NCI-H1417 treated with DMSO at 0.1 percent for 48 hours (cell line): ENCODE results near the gene UAP1L1.
A peak's percentile ranks its signal among the peaks of the same experiment; 100 is the strongest.

Experiments
- DNase-seq: peaks from one replicate; lab custom pipeline; 2025; lab: John Stamatoyannopoulos, UW

Gene UAP1L1

DNA sequence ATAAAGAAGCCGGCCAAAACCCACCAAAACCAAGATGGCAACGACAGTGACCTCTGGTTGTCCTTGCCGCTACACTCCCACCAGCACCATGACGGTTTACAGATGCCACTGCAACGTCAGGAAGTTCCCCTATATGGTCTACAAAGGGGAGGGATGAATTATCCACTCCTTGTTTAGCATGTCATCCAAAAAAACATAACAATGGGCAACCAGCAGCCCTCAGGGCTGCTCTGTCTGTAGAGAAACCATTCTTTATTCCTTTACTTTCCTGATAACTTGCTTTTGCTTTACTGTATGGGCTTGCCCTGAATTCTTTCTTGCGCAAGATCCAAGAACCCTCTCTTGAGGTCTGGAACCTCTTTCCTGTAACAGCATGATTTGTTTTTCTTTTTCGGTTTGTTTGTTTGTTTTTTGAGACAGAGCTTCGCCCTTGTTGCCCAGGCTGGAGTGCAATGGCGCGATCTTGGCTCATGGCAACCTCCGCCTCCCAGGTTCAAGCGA lies 2.0 kb upstream of the UAP1L1 start:
- DNase-seq: no peak

DNA sequence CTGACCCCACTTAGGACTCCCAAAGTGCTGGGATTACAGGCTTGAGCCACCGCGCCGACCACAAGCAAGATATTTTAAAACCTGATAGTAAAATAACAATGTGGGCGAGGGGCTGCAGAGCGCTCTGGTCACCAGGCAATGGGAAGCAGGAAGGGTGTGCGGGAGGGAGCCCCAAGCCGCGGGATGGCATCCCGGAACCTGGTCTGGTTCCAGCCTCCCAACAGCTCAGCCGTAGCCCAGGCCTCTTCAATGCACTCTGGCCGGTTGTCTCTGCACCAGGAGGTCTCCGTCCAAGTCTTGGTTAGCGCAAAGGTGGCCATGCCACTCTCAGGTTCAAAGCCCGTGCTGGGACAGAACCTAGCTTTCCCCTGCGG lies 694 bp upstream of the UAP1L1 start:
- DNase-seq: no peak

DNA sequence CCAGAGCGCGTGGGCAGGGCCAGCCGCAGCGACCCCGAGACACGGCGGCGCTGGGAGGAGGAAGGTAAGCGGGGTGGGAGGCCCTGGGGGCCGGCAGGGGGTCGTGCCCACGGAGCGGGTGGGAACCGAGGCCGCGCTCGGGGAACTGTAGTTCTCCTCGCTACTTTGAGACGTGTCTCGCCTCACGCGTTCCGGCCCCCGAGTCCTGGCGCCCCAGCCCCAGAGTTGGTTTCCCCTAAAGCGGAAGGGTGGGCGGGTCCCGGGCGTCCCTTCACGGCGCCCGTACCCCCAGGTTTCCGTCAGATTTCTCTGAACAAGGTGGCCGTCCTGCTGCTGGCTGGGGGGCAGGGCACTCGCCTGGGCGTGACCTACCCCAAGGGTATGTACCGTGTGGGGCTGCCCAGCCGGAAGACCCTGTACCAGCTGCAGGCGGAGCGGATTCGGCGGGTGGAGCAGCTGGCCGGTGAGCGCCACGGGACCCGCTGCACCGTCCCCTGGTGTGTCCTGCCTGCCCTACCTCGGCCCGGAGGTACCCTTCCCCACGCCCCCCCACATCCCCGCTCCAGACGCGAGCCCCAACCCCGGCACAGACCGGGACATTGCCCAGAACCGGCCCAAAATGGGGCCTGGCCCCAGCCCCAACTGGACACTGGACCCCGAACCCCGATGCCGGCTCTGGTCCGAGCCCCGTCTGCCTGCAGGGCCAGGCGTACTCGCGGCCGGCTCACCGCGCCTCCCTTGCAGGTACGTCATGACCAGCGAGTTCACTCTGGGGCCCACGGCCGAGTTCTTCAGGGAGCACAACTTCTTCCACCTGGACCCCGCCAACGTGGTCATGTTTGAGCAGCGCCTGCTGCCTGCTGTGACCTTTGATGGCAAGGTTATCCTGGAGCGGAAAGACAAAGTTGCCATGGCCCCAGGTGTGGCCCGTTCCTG lies 709 bp downstream of the UAP1L1 start:
- no peak for DNase-seq

DNA sequence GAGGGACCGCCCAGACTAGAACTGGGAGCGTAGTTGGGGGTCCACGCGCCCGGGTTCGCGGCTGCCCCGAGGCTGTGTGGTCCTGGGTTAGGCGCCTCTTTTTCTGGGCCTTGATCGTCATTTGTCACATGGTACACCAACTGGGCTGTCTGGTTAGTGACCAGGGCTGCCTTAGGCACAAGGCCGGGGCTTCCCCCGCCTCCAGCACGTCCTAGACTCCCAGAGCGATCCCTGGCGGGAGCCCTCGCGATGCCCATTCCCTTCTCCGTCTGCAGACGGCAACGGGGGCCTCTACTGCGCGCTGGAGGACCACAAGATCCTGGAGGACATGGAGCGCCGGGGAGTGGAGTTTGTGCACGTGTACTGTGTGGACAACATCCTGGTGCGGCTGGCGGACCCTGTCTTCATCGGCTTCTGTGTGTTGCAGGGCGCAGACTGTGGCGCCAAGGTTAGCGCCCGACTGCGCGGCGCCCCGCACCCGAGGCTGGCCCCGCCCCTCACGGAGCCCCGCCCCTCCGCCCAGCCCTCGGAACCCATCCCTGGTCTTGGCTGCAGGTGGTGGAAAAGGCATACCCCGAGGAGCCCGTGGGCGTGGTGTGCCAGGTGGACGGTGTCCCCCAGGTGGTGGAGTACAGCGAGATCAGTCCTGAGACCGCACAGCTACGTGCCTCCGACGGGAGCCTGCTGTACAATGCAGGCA lies 1.5 kb downstream of the UAP1L1 start:
- DNase-seq: no peak

DNA sequence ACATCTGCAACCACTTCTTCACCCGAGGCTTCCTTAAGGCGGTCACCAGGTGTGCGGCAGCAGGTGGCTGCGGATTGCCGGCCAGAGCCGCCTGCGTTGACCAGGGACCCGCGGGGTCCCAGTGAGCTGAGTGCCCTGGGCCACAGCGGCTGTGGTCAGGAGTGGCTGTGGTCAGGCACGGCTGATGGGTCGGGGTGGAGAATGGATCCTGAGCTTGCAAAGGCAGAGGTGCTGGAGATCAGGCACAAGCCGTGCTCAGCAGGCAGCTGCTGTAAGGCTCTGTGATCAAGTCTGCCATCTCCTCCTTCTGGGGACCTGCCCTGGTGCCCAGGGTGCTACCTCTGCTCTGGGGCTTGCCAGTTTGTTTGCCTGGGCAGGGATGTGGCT lies 2.1 kb downstream of the UAP1L1 start:
- DNase-seq: no peak

DNA sequence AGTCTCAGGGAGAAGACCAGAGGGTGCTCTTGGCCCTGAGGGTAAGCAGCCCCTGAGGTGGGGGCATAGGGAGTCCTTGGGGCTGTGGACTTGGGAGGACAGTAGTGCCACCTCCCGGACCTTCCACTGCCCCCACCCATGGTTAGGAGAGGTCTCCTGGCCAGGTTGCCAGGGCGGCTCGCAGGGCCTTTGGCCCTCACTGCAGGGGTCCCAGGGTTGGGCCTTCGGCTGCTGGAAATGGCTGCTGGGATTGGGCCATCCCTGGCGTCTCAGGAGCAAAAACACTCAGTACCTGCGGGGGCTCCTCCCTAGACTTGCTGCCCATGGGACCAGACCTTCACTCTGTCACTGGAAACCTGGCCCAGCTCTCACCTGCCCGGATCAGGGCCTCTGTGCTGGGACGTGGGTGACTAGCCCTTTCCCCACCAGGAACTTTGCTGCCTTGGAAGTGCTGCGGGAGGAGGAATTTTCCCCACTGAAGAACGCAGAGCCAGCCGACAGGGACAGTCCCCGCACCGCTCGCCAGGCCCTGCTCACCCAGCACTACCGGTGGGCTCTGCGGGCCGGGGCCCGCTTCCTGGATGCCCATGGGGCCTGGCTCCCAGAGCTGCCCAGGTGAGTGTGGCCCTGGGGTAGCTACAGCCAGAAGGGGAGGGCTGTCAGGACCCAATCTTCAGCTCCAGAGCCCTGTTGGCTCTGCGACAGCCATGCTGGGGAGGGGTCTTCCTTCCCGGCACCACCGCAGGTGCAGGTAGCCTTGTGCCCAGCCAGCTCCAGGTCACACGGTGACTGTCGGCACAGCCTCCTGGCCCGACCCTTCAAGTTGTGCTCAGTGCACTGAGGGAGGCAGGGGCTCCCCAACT lies 3.2 kb downstream of the UAP1L1 start:
- no peak for DNase-seq

DNA sequence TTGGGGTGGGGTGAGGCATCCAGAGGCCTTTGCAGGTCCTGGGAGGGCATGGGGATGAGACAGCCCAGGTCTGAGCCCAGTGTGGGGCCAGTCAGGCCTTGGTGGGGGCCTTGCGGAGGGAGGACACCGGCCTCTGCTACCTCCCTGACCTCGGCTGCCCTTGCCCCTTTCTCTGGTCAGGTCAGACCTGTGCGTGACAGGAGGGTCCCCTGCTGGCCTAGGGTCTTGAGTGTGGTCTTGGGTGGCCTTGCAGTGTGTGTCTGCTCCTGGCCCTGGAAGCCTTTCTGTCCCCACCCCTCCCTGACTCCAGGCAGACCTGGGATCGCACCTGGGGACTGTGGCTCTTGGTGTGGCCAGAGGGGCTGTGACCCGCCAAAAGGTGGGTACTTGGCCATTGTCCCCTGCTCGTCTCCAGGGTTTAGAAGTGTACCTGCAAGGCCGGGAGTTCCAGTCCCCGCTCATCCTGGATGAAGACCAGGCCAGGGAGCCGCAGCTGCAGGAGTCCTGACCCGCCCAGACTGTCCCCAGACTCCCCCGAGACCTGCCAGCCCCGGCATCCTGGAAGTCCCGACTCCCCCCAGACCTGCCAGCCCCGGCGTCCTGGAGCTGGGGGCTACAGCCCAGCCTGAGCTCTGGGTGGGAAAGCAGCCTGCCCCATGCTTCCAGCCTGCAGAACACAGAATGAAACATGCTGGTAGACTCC lies 5.1 kb downstream of the UAP1L1 start:
- no peak for DNase-seq

DNA sequence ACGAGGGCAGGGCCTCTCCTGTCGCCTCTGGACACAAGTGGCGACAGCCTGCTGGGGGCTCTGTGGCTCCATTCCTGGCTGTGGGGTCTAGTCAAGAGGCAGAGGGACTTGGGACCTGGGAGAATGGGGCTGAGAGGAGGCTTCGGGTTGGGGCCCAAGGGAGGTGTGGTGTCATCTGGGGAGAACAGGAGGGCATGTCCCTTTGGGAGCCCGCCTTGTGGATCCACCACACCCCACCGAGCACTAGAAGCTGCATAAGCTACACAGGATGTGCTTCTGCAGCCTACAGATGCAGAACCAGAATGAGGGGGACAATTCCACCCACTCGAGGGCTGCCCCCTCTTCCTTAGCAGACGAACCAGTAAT lies 5.6 kb downstream of the UAP1L1 start:
- DNase-seq: no peak

DNA sequence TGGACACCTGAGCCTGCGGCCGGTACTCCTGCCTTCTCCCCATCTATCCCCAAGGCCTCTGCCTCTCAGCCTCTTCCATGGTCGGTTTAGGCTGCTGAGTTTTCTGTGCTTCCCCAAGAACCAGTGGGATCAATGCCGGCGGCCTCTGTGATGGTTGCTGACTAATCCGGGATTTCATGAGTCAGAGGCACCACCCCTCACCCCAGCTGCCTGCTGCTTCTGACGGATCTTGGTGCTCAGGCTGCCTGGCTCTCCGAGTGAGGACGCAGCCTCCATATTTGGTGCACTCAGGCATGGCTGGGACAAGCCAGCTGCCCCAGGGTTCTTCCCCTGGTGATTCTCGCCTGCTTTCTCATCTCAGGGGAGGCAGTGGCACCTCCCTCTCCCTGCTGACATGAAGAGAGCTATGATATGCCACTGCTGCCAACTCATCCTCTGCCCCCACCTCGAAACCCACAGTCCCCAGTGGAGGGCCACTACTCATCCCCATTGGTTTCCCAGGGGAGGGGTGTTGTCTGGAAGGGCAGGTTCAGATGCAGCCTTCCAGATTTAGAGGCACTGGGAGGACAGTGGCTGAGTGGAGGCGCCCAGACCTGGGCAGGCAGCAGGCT lies 6.2 kb downstream of the UAP1L1 start:
- no peak for DNase-seq

DNA sequence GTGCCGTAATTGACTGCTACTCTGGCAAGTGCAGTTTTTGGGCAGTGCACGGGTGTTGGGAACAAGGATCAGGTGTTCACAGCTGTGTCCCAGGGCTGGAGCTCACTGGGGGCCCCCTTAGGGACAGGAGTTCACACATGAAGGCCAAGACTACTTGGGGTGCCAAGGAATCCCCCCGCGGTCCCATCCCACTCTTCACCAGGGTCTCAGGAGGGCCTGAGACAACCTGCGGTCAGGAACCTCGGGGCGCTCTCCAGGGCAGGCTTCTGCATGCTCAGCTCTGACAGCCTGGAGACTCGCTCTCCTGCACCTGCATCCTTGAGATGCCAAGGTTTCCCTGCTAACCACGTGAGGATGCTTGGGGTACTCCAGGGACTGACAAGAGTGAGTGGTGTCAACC lies 7.2 kb downstream of the UAP1L1 start:
- DNase-seq: no peak

DNA sequence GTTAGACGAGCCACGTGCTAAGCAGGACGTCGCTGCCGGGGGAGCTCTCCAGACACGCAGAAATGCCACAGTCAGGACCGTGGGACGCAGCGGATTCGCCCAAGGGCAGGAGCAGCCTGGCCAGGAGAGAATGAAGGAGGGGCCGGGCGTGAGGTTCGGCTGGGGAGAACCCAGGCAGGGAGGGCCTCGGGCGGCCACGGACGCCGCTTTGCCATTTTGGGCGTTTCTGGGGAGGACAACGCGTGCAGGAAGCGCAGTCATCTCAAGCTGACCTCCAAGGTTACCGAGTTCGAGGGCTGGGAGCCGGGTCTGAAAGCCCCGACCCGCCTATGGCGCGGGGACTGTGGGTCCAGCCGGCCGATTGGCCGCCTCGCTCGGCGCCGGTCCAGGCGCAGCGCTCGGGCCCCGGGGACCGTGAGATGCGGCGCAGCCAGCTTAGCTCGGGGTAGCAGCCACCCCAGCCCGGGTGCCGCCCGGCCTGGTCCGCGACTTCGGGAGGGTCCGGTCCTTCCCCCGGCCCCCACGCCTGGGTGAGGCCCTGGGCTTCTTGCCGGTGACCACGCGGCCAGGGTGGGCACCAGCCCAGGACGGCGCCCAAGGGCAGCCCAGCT lies 8.7 kb downstream of the UAP1L1 start:
- DNase-seq: no peak

DNA sequence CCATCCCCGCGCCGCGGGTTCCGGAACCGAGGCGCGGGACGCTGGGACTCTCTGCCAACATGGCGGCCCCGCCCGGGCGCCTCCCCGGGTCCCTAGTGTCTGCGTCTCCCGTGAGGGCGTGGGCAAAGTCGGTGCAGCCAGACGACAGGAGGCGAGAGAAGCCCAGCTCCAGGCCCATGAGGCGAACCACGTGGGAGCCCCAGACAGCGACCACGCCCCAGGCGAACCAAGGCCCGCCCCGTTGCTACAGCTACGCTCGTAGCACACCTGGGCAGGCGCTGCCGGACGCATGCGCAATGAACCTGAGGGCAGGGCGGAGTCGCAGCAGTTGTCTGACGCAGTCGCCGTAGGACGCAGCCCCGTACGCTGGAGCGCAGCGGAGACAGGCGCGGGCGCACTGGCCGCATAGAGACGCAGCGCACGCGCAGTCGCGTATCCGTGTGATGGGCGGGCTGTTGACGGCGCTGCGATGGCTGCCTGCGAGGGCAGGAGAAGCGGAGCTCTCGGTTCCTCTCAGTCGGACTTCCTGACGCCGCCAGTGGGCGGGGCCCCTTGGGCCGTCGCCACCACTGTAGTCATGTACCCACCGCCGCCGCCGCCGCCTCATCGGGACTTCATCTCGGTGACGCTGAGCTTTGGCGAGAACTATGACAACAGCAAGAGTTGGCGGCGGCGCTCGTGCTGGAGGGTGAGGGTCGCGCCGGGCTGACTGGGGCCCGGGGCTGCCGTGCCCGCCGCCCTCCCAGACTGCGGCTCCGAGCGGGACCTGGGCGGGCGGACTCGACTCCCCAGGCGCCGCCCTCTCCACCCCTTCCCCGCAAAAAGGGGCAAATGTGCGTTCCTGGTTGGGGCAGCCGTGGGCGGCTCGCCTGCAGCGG lies 9.5 kb downstream of the UAP1L1 start, which contains the start of gene MAN1B1:
MAN1B1 (plus strand) TSS at position 455 of the 878 bp plus-strand sequence; CDS start at position 470, 15 bp downstream.
- peak; percentile 96 for DNase-seq

DNA sequence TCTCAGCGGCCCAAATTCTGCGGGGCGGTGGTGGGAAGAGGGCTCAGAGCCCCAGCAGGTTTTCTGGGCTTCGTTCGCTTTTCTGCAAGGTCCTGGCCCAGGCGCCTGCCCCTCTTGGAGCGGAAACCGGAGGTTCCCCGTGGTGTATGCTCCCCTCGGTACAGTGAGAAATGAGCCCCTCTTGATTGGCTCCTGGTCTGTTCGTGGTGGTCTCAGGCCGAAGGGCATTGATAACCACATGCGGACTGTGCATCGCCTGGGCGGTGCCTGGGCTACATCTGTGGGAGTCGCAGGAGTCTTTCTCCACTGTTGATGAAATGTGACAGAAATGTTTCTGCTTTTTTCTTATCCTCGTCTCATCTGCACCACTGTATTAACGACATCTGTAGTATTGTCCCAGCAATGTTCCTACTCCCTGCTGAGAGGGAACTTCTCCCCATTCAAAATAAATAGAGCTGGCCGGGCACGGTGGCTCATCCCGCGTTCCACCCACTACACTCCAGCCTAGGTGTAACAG lies 10.2 kb downstream of the UAP1L1 start:
- DNase-seq: no peak

DNA sequence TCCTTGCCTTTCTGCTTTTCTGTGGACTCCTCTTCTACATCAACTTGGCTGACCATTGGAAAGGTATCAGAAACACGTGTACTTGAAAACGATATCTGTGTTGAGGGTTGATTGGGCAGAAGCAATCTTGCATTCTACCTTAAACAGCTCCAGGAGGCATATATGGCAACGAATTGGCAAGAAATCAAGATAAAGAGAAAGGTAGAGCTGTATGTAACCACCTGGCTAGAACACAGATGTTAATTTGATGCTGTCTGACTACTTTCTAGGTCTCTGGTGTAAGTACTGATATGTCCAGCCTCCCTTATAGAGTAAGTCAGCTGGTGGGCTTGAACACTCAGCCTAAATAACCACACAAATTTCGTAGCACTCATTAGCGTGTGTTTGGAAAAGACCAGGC lies 10.8 kb downstream of the UAP1L1 start:
- no peak for DNase-seq

DNA sequence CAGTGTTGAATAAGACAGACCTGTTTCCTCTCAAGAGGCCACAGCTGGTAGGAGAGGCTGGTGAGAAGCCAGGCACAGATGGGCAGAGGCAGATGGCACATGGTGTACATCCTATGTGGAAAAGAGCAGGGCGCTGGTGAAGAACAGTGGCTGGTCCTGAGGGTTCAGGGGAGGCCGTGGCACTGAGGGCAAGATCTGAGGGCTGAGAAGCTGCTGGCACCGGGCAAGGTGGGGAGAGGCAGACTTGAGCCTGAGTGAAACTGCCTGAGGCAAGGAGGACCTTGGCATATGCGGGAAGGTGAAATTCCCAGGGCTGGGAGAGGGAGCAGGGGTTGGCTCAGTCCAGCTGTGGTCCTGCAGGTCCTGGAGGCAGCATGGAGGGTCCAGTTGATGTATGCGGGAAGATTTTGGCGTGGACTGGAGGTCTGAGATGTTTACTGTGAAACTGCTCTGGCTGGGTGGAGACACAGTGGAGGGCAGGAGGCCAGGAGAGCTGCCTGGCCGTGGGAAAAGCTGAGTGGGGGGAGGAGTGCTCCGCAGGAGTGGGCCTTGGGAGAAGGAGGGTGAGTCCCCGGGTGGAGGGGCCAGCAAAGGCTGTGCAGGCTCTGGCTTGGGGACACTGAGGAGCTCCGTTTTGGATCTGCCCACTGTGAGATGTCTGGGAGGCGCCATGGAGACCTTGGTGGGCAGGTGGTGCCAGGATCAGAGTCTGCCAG lies 12.1 kb downstream of the UAP1L1 start:
- DNase-seq: no peak

DNA sequence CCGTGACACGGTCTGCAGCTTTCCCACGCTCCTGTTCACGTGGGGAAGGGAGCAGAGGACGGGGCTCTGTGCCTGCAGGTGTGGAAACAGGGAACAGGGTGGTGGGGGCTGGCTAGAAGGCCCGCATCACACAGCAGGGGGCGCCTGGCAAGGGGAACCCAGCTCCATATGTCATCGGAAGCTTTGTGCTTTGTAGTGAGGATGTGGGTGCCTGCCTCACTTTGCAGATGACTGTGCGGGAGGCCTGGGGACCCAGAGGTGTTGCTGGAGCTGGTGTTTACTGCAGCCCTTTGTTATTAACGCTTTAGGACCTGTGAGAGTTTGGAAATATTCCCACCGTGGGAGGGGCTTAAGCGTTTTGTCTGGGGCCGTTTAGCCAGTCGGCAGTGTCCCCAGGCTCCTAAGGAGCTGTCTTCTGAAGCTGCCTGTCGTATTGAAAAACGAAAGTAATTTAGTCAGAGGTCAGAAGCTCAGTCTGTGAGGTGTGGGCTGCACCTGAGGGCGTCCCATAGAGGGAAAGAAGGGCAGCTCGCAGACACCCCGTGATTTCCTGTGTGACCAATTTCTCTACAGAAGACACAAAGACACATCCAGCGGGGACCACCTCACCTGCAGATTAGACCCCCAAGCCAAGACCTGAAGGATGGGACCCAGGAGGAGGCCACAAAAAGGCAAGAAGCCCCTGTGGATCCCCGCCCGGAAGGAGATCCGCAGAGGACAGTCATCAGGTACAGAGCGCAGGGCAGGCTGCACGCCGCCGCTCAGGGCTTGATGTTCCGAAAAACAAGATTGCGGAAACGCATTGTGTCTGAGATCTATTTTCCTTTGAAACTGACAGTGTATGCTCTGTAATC lies 18.6 kb downstream of the UAP1L1 start:
- no peak for DNase-seq

DNA sequence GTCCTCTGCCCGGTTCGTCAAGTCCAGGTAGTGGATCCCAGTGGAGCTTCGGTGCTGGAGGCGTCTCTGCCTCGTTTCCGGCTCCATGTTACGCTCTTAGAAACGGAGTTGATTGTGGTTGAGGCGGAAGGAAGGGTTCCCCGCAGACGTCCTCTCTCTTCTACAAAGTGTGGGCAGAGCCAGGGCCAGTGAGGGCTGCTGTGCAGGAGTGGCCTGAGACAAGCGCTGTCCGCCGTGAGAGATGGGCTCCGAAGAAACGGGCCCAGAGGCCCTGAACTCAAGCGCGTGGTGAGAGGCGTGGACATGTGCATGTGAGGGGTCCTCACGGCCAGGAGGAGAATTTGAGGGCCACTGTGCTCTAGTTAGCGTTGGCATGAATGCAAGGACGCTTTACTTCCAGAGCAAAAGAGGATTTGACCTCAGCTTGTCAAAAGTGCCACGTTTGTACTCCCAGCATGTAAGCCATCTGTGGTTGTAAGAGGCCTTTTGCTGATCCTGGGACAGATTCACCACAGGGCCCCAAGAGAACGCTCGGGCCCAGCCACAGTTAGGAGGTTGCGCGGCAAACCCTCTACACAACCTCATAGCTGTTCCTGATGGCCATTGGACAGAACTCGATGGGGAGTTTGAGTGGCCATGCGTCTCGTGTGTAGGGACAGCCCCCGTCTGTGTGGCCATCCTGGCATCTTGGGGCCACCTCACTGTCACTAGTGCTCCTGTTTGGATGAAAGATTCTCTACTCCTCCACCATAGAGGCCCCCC lies 19.6 kb downstream of the UAP1L1 start:
- no peak for DNase-seq
